Common myeloid progenitor, CD34-positive (primary cell): Measurements from ENCODE around the gene CYB5R4.

Source experiments
- CTCF ChIA-PET: fragments of 350-600 bp; sonication (Branson Sonifier 250); formaldehyde crosslinking; loops from one replicate; lab custom pipeline; 2021; ENCODE audit warnings: antibody characterized with exemption; lab: Charles Lee
- POLR2A ChIA-PET: fragments of 350-600 bp; sonication (Branson Sonifier 250); formaldehyde crosslinking; loops from one replicate; lab custom pipeline; 2021; ENCODE audit warnings: antibody characterized with exemption; lab: Charles Lee
- DNase-seq, 3 donors: peaks; one replicate each; pipeline versions ENCODE4 v3.0.0 to v3.0.0-alpha.2; 2013
- H3K27ac ChIP-seq, 2 experiments: 1 replicate in 1 of 2; 2 replicates in 1 of 2; pipeline ENCODE4 v1.7.0; 2013; ENCODE audit warnings: inconsistent platforms in 2 of 2, low read length in 2 of 2, mild to moderate bottlenecking in 2 of 2, low read depth in 1 of 2, moderate library complexity in 1 of 2; ENCODE audit not compliant: severe bottlenecking in 2 of 2, insufficient read depth in 1 of 2, poor library complexity in 1 of 2
- H3K27me3 ChIP-seq, 5 experiments: replicated peaks in 2 of 5; 1 replicate in 3 of 5; 2 replicates in 2 of 5; pipeline versions ENCODE4 v1.6.1 to v1.7.0; 2013; ENCODE audit warnings: low read length in 4 of 5, mild to moderate bottlenecking in 2 of 5, moderate library complexity in 2 of 5, inconsistent platforms in 1 of 5; ENCODE audit not compliant: insufficient read depth in 5 of 5, control insufficient read depth in 4 of 5
- H3K36me3 ChIP-seq, 4 experiments: 1 replicate in 2 of 4; 2 replicates in 2 of 4; pipeline versions ENCODE4 v1.6.1 to v1.7.0; 2013; ENCODE audit warnings: low read length in 3 of 4, control low read depth in 1 of 4, mild to moderate bottlenecking in 1 of 4; ENCODE audit not compliant: control insufficient read depth in 4 of 4, insufficient read depth in 4 of 4
- H3K4me1 ChIP-seq, 4 experiments: 1 replicate in 3 of 4; 2 replicates in 1 of 4; pipeline versions ENCODE4 v1.6.1 to v1.7.1; 2013; ENCODE audit warnings: low read length in 3 of 4, mild to moderate bottlenecking in 3 of 4, control low read depth in 1 of 4, inconsistent platforms in 1 of 4, moderate library complexity in 1 of 4; ENCODE audit not compliant: control insufficient read depth in 4 of 4, insufficient read depth in 4 of 4; ENCODE audit errors: control extremely low read depth in 1 of 4
- H3K4me3 ChIP-seq, 7 experiments: 1 replicate in 4 of 7; 2 replicates in 3 of 7; pipeline versions ENCODE4 v1.5.1 to v1.7.0; 2013; ENCODE audit warnings: mild to moderate bottlenecking in 7 of 7, low read length in 6 of 7, moderate library complexity in 6 of 7, inconsistent platforms in 2 of 7, low read depth in 2 of 7, control low read depth in 1 of 7; ENCODE audit not compliant: insufficient read depth in 4 of 7, control insufficient read depth in 1 of 7; ENCODE audit errors: extremely low read depth in 1 of 7
- H3K9me3 ChIP-seq, 5 experiments: 1 replicate in 4 of 5; 2 replicates in 1 of 5; pipeline versions ENCODE4 v1.6.1 to v1.7.1; 2013; ENCODE audit warnings: low read length in 4 of 5, mild to moderate bottlenecking in 2 of 5, inconsistent platforms in 1 of 5, low read depth in 1 of 5, moderate library complexity in 1 of 5; ENCODE audit not compliant: control insufficient read depth in 4 of 5, insufficient read depth in 2 of 5; ENCODE audit errors: control extremely low read depth in 1 of 5
- WGBS: methylation state at CpG from one replicate; pipeline ENCODE4 v1.1.5; 2013; ENCODE audit not compliant: insufficient coverage; 5-methylcytosine and 5-hydroxymethylcytosine counted together

CYB5R4 gene

DNA sequence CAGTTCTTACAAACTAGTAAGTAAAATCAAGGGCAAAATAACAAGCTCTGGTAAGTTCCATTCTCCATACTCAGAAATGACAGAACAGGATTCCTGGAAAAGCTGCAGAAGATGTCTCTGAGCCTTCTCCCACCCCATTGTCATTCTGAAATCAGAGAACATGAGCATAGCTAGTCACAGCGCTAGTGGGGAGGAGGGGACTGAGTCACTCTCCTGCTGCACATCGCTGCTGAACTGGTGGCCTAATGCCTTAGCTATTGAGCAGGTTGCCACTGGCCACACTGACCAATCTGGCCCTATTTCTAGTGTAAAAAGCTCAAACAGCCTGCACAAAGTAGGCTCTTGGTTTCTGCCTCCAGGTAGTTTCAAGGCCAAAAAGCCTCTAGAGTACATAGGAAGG, 32.4 kb upstream of the CYB5R4 start:
- Histone ChIP-seq H3K36me3 (no peaks in the 10 kb centered on the region), H3K4me3 (no peak overlapping the region), H3K27me3 (peaks cover 0 to 10% (median 0%) of the 10 kb centered on the region in 5 experiments), H3K4me1 (no peaks in the 10 kb centered on the region), H3K9me3 (peaks cover 0 to 7% (median 0%) of the 10 kb centered on the region in 5 experiments), H3K27ac (no peak overlapping the region)
- ChIA-PET POLR2A (no interaction called here), CTCF (no interaction called here)
- no peak for DNase-seq
- WGBS = 81% methylated on average over 2 of the region's 2 CpGs

GRCh38 chr6:83838727-83839126, 20.8 kb upstream of the CYB5R4 start:
- no peak overlapping the region for H3K4me3 ChIP-seq
- DNase-seq = no peak
- H3K9me3 ChIP-seq = peaks cover 0 to 5% (median 0%) of the 10 kb centered on the region in 5 experiments
- no peaks in the 10 kb centered on the region for H3K36me3 ChIP-seq
- CTCF ChIA-PET = interaction anchor here (1.3 kb wide), 1 partner anchor 8 kb away, joined by 4 read pairs; no protein-coding TSS in a partner anchor
- POLR2A ChIA-PET = no interaction called here
- peaks cover 0 to 2% (median 0%) of the 10 kb centered on the region in 5 experiments for H3K27me3 ChIP-seq
- 86% methylated on average over 5 of the region's 6 CpGs for WGBS
- no peak overlapping the region for H3K27ac ChIP-seq
- H3K4me1 ChIP-seq = no peaks in the 10 kb centered on the region

GRCh38 chr6:83844170-83844569, 15.3 kb upstream of the CYB5R4 start:
- Histone ChIP-seq H3K36me3 (no peaks in the 10 kb centered on the region), H3K27me3 (peaks cover 0 to 5% (median 3%) of the 10 kb centered on the region in 5 experiments), H3K4me1 (no peaks in the 10 kb centered on the region), H3K9me3 (peaks cover 0 to 5% (median 0%) of the 10 kb centered on the region in 5 experiments), H3K27ac (no peak overlapping the region), H3K4me3 (no peak overlapping the region)
- DNase-seq = no peak
- POLR2A ChIA-PET = no interaction called here
- 71% methylated on average over 1 of the region's 3 CpGs for WGBS
- CTCF ChIA-PET = interaction anchor here (0.7 to 1.4 kb wide), 2 partner anchors 10 to 15 kb away, joined by 3 read pairs; partner anchors contain the start of gene CYB5R4

GRCh38 chr6:83846291-83846690, 13.2 kb upstream of the CYB5R4 start:
- ChIA-PET POLR2A (no interaction called here), CTCF (interaction anchor here (1.6 kb wide), 1 partner anchor 8 kb away, joined by 4 read pairs; no protein-coding TSS in a partner anchor)
- Histone ChIP-seq H3K4me3 (no peak overlapping the region), H3K27me3 (peaks cover 7 to 19% (median 8%) of the 10 kb centered on the region in 5 experiments), H3K9me3 (peaks cover 0 to 2% (median 0%) of the 10 kb centered on the region in 5 experiments), H3K27ac (no peak overlapping the region), H3K4me1 (no peaks in the 10 kb centered on the region), H3K36me3 (no peaks in the 10 kb centered on the region)
- DNase-seq = no peak
- WGBS = 86% methylated on average over 1 of the region's 1 CpG

DNA sequence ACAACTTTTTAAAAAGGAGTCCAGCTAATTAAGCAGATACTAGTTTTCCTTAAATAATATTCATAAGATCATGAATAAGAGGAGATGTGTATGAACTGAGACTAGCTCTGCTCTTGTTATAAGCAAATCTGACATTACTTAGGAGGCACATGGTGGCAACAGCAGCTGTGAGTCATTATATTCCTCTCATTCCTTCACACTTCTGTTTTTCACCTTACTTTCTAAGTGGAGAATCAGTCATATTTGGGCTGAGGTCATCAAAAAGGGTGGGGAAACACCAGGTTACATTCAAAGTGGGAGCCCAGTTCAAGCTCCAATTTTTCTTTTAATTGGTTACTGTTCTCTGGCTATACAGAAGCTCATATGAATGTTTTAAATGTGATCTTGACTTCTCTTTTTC, 12.3 kb upstream of the CYB5R4 start:
- H3K4me3 ChIP-seq = no peak overlapping the region
- ChIA-PET POLR2A (no interaction called here), CTCF (interaction anchor here (1.6 kb wide), 1 partner anchor 9 kb away, joined by 4 read pairs; no protein-coding TSS in a partner anchor)
- H3K4me1 ChIP-seq = no peaks in the 10 kb centered on the region
- DNase-seq = peak in 1 of 3 donors; percentile 18
- peaks cover 8 to 27% (median 15%) of the 10 kb centered on the region in 5 experiments for H3K27me3 ChIP-seq
- H3K9me3 ChIP-seq = peaks cover 0 to 3% (median 0%) of the 10 kb centered on the region in 5 experiments
- no peaks in the 10 kb centered on the region for H3K36me3 ChIP-seq
- H3K27ac ChIP-seq = no peak overlapping the region

DNA sequence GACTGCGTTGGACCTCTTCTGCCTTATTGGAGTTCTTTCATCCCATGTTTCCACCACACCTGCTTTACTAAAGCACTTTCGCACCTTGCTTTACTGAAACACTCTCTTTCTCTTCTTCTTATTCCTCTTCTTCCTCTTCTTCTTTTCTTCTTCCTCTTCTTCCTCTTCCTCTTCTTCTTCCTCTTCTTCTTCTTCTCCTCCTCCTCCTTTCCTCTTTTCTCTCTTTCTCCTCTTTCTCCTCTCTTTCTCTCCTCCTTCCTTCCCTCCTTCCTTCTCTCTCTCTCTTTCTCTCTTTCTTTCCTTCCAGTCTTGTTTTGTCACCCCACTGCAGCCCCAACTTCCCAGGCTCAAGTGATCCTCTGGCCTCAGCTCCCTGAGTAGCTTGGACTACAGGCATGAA, 10.4 kb upstream of the CYB5R4 start:
- WGBS = 86% methylated on average over 2 of the region's 2 CpGs
- no peak overlapping the region for H3K4me3 ChIP-seq
- H3K36me3 ChIP-seq = no peaks in the 10 kb centered on the region
- peaks cover 17 to 47% (median 24%) of the 10 kb centered on the region in 5 experiments for H3K27me3 ChIP-seq
- ChIA-PET CTCF (no interaction called here), POLR2A (no interaction called here)
- H3K4me1 ChIP-seq = peaks cover 1 to 17% (median 14%) of the 10 kb centered on the region in 4 experiments
- peaks cover 0 to 3% (median 0%) of the 10 kb centered on the region in 5 experiments for H3K9me3 ChIP-seq
- no peak overlapping the region for H3K27ac ChIP-seq
- DNase-seq = no peak

DNA sequence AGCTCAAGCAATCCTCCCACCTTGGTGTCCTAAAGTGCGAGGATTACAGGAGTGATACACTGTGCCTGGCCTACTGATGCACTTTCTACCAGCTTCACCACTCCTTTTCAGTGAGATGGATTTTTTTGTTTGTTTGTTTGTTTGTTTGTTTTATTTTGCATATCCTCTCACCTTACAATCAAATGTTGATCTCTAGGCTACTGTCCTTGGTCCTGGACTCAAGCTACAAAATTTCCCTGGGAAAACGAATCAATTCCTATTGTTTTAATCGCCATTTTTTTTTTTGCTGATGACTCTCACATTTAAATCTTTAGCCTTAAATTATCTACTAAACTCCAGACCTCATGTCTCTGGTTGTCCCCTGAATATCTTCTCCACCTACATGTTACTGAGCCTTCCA, 9.9 kb upstream of the CYB5R4 start:
- Histone ChIP-seq H3K27me3 (peaks cover 19 to 52% (median 28%) of the 10 kb centered on the region in 5 experiments), H3K9me3 (peaks cover 0 to 3% (median 0%) of the 10 kb centered on the region in 5 experiments), H3K27ac (no peak overlapping the region), H3K36me3 (no peaks in the 10 kb centered on the region), H3K4me3 (no peak overlapping the region), H3K4me1 (peaks cover 1 to 17% (median 14%) of the 10 kb centered on the region in 4 experiments)
- ChIA-PET POLR2A (no interaction called here), CTCF (no interaction called here)
- no peak for DNase-seq
- 91% methylated on average over 2 of the region's 3 CpGs for WGBS
